Measurements from ENCODE around the gene NUP93.
"Not testable (repeated sequence)": the region's sequence is repeated elsewhere in the genome, so short reads cannot be mapped to it uniquely, and the experiment has no call there.

Gene NUP93

DNA sequence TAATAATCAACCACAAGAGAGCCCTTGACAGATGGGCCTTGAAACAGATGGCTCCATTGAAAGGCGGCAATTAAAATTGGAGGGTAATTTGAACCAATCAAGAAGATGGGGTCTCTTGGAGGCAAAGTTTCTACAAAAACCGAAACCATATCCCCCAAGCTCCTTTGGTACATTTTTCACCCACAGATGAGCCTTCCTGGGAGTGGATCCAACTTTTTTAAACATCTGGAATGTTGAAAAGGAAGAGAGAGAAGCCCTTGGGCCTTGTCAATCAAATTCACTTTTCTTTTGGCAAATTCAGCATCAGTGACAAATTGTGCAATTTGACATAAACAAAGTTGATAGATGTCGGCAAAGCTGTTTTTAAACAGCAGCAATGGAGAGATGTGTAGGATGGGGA is 13.2 kb upstream of the NUP93 start:
- H3K27ac ChIP-seq: no peak overlapping the region
- ChIA-PET POLR2A (ENCODE audit: low non-redundant PET) (interaction anchor here (0.6 kb wide), 1 partner anchor 121 kb away, joined by 3 read pairs; no protein-coding TSS in a partner anchor), CTCF (no interaction called here)
- TF ChIP-seq CTCF (conservative IDR thresholded peaks at IDR 0.05; ENCODE audit: low read depth): no peak
- DNase-seq (ENCODE audit: low spot score): no peak

GRCh38 chr16:56717532-56717931 is 12.4 kb upstream of the NUP93 start:
- CTCF ChIA-PET; POLR2A ChIA-PET (ENCODE audit: low non-redundant PET): not testable (repeated sequence)

GRCh38 chr16:56722200-56722842 is 7.6 kb upstream of the NUP93 start:
- no peak overlapping the region for H3K27ac ChIP-seq
- ChIA-PET POLR2A (ENCODE audit: low non-redundant PET) (no interaction called here), CTCF (no interaction called here)
- TF ChIP-seq CTCF (conservative IDR thresholded peaks at IDR 0.05; ENCODE audit: low read depth): no peak
- DNase-seq (ENCODE audit: low spot score): no peak

More at GRCh38 chr16:56717532-56717931, 12.4 kb upstream of the NUP93 start:
- not testable (repeated sequence) for H3K27ac ChIP-seq; DNase-seq (ENCODE audit: low spot score)

DNA sequence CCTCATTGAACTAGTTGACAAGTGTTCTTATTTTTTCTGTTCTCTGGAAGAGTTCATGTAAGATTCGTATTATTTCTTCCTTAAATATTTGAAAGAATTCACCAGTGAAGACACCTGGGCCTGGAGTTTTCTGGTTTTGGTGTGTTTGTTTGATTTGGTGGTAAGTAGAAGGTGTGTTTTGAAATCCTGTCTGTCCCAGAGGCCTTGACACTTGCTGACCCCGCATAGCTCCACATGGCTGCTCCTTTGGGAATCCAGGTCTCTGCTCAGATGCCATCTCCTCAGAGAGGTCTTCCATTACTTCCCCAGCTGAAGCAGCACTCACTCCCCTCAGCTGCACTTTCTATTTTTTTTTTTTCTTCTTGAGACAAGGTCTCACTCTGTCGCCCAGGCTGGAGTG is 5.7 kb upstream of the NUP93 start:
- DNase-seq (ENCODE audit: low spot score): no peak
- TF ChIP-seq CTCF (conservative IDR thresholded peaks at IDR 0.05; ENCODE audit: low read depth): no peak
- ChIA-PET CTCF (no interaction called here), POLR2A (ENCODE audit: low non-redundant PET) (no interaction called here)
- no peak overlapping the region for H3K27ac ChIP-seq

DNA sequence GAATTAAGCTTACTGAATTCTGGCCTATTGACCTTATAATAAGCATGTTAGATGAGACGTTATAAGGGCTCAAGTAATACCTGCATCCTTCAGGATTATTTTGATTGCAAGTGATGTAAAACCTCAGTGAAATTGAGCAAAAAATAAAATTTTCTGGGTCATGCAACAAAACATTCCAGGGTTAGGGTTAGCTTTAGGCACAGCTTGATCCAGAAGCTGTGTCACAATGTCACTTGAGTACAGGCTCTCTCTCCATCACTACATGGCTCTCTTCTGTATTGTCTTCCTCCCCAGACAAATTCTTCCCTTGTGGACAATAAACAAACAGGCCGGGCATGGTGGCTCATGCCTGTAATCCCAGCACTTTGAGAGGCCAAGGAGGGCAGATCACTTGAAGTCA is 3.6 kb upstream of the NUP93 start:
- no peak for TF ChIP-seq CTCF (conservative IDR thresholded peaks at IDR 0.05; ENCODE audit: low read depth)
- ChIA-PET CTCF (no interaction called here), POLR2A (ENCODE audit: low non-redundant PET) (no interaction called here)
- no peak for DNase-seq (ENCODE audit: low spot score)
- no peak overlapping the region for H3K27ac ChIP-seq

GRCh38 chr16:56726926-56727325 is 3.0 kb upstream of the NUP93 start:
- no peak for DNase-seq (ENCODE audit: low spot score)
- ChIA-PET CTCF (no interaction called here), POLR2A (ENCODE audit: low non-redundant PET) (no interaction called here)
- H3K27ac ChIP-seq: no peak overlapping the region
- no peak for TF ChIP-seq CTCF (conservative IDR thresholded peaks at IDR 0.05; ENCODE audit: low read depth)

DNA sequence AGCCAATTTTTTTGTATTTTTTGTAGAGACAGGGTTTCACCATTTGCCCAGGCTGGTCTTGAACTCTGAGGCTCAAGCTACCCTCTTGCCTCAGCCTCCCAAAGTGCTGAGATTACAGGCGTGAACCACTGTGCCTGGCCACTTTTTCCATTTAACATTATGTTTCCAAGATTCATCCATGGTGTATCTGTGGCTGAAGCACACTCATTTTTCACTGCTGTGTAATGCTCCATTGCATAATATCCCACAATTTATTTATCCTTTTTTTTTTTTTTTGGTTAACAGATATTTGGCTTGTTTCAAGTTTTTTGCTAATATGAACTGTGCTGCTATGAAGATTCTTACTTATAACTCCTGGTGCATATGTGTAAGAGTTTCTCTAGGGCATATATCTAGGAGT is 1.9 kb upstream of the NUP93 start:
- H3K27ac ChIP-seq: no peak overlapping the region
- DNase-seq (ENCODE audit: low spot score): no peak
- TF ChIP-seq CTCF (conservative IDR thresholded peaks at IDR 0.05; ENCODE audit: low read depth): no peak
- CTCF ChIA-PET: interaction anchor here (0.6 kb wide), 1 partner anchor 619 kb away, joined by 3 read pairs; no protein-coding TSS in a partner anchor
- POLR2A ChIA-PET (ENCODE audit: low non-redundant PET): no interaction called here

Data from RWPE1 (cell line).